GM18870 (cell line): ENCODE results near the gene QSOX2.

Experiments
- ATAC-seq: cut with Tn5 transposase; IDR thresholded peaks from one replicate; pipeline ENCODE4 v1.9.1; 2021; ENCODE audit warnings: moderate library complexity; ENCODE audit not compliant: unreplicated experiment

The QSOX2 gene

GRCh38 chr9:136193127-136193890 is 52.3 kb downstream of the QSOX2 start:
- no peak for ATAC-seq

- ATAC-seq = no peak
Observed at GRCh38 chr9:136192289-136193126, 53.1 kb downstream of the QSOX2 start.

GRCh38 chr9:136191960-136192286 is 53.7 kb downstream of the QSOX2 start:
- no peak for ATAC-seq

GRCh38 chr9:136191099-136191959 is 54.3 kb downstream of the QSOX2 start:
- ATAC-seq = no peak

- no peak for ATAC-seq
Observed at GRCh38 chr9:136190656-136191055, 55.0 kb downstream of the QSOX2 start.

GRCh38 chr9:136190237-136190601 is 55.4 kb downstream of the QSOX2 start:
- ATAC-seq = no peak

GRCh38 chr9:136189394-136190236 is 56.0 kb downstream of the QSOX2 start:
- ATAC-seq = no peak

- ATAC-seq = no peak
Observed at GRCh38 chr9:136187683-136188586, 57.7 kb downstream of the QSOX2 start.

- ATAC-seq = no peak
Observed at GRCh38 chr9:136187197-136187596, 58.4 kb downstream of the QSOX2 start.

- ATAC-seq = no peak
Observed at GRCh38 chr9:136186386-136186785, 59.2 kb downstream of the QSOX2 start.

- ATAC-seq = no peak
Observed at GRCh38 chr9:136185596-136186366, 59.8 kb downstream of the QSOX2 start.

GRCh38 chr9:136185066-136185465 is 60.5 kb downstream of the QSOX2 start:
- ATAC-seq = no peak

- no peak for ATAC-seq
Observed at GRCh38 chr9:136182850-136183422, 62.7 kb downstream of the QSOX2 start.

- no peak for ATAC-seq
Observed at GRCh38 chr9:136182420-136182787, 63.2 kb downstream of the QSOX2 start.

GRCh38 chr9:136181784-136182419 is 63.7 kb downstream of the QSOX2 start:
- no peak for ATAC-seq

- no peak for ATAC-seq
Observed at GRCh38 chr9:136180586-136180985, 65.0 kb downstream of the QSOX2 start.

GRCh38 chr9:136179761-136180160 is 65.9 kb downstream of the QSOX2 start:
- no peak for ATAC-seq

GRCh38 chr9:136179101-136179616 is 66.5 kb downstream of the QSOX2 start:
- ATAC-seq = no peak
